Measurements from ENCODE around the gene ETV6. TPM values are rescaled to one million over a fixed set of nuclear protein-coding genes. Genes with fewer than 3 reads are reported as not detected.

The ETV6 gene
- total RNA-seq, 1 experiment from 2014 or later = 16.5 TPM

GRCh38 chr12:11758087-11758486 lies 108.6 kb downstream of the ETV6 start:
- no peak for DNase-seq (ENCODE audit: low spot score)

GRCh38 chr12:11758510-11759493 lies 109.3 kb downstream of the ETV6 start:
- DNase-seq (ENCODE audit: low spot score) = no peak

GRCh38 chr12:11759494-11759878 lies 110.0 kb downstream of the ETV6 start:
- no peak for DNase-seq (ENCODE audit: low spot score)

- DNase-seq (ENCODE audit: low spot score) = no peak
Observed at GRCh38 chr12:11759899-11760298, 110.4 kb downstream of the ETV6 start.

- no peak for DNase-seq (ENCODE audit: low spot score)
Observed at GRCh38 chr12:11761869-11762567, 112.5 kb downstream of the ETV6 start.

- DNase-seq (ENCODE audit: low spot score) = no peak
Observed at GRCh38 chr12:11762723-11763326, 113.4 kb downstream of the ETV6 start.

- DNase-seq (ENCODE audit: low spot score) = no peak
Observed at GRCh38 chr12:11763760-11764520, 114.5 kb downstream of the ETV6 start.

GRCh38 chr12:11764837-11765236 lies 115.4 kb downstream of the ETV6 start:
- no peak for DNase-seq (ENCODE audit: low spot score)

GRCh38 chr12:11765421-11765816 lies 115.9 kb downstream of the ETV6 start:
- no peak for DNase-seq (ENCODE audit: low spot score)

- DNase-seq (ENCODE audit: low spot score) = no peak
Observed at GRCh38 chr12:11765817-11766794, 116.6 kb downstream of the ETV6 start.

GRCh38 chr12:11767029-11767724 lies 117.7 kb downstream of the ETV6 start:
- DNase-seq (ENCODE audit: low spot score) = no peak

- no peak for DNase-seq (ENCODE audit: low spot score)
Observed at GRCh38 chr12:11767798-11768197, 118.3 kb downstream of the ETV6 start.

- DNase-seq (ENCODE audit: low spot score) = no peak
Observed at GRCh38 chr12:11768233-11768965, 118.9 kb downstream of the ETV6 start.

GRCh38 chr12:11769723-11770514 lies 120.4 kb downstream of the ETV6 start:
- DNase-seq (ENCODE audit: low spot score) = no peak

- peak; percentile 23 for DNase-seq (ENCODE audit: low spot score)
Observed at GRCh38 chr12:11771356-11771755, 121.9 kb downstream of the ETV6 start.

GRCh38 chr12:11771895-11772502 lies 122.5 kb downstream of the ETV6 start:
- DNase-seq (ENCODE audit: low spot score) = peak; percentile 22

GRCh38 chr12:11773889-11774677 lies 124.6 kb downstream of the ETV6 start:
- DNase-seq (ENCODE audit: low spot score) = no peak

Measured in HT-29 (cell line).